ENCODE measurements around the gene BBX. TPM values are rescaled to one million over a fixed set of nuclear protein-coding genes. Genes with fewer than 3 reads are reported as not detected.
"Not testable (repeated sequence)": the region's sequence is repeated elsewhere in the genome, so short reads cannot be mapped to it uniquely, and the experiment has no call there.

Gene BBX
- total and polyA plus RNA-seq, 4 donors: 4.7 to 25.1 (median 20.5) TPM

DNA sequence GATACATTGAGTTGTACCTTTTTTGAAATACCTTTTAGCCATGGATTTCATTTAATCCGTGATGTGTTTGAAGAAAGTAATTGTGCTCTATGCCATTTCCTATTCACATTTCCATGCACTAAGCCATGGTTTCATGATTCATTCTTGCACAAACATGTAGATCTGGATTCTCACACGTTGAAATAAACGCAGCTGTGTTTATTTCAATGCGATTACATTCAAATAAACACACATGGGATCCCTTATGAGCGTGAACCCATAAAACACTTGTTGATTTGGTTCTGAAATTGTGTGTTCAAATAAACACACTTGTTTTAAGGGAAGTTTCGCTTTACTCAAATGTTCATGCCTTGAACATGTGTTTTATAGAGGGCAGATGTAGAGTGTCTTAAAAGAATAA lies 39.2 kb downstream of the BBX start:
- Histone ChIP-seq H3K4me3 (ENCODE audit: low read depth in 1 of 3, low read length in 3 of 3) (no peak overlapping the region), H3K27ac (ENCODE audit: low read depth in 1 of 2, low read length in 2 of 2) (no peak overlapping the region), H3K9ac (ENCODE audit: low read depth in 1 of 2, low read length in 2 of 2) (no peak overlapping the region), H3K36me3 (ENCODE audit: control insufficient read depth in 4 of 4, insufficient read depth in 3 of 4, low read depth in 1 of 4, low read length in 3 of 4) (no peaks in the 10 kb centered on the region), H3K27me3 (ENCODE audit: control insufficient read depth in 4 of 4, insufficient read depth in 4 of 4, low read length in 3 of 4) (no peaks in the 10 kb centered on the region), H3K9me3 (ENCODE audit: control insufficient read depth in 4 of 4, low read length in 3 of 4) (no peaks in the 10 kb centered on the region), H3K4me1 (ENCODE audit: control insufficient read depth in 4 of 4, insufficient read depth in 4 of 4, low read length in 3 of 4) (no peaks in the 10 kb centered on the region)
- TF ChIP-seq, protein P1, sequence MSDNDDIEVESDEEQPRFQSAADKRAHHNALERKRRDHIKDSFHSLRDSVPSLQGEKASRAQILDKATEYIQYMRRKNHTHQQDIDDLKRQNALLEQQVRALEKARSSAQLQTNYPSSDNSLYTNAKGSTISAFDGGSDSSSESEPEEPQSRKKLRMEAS (IDR thresholded peaks at IDR 0.05): no peak
- TF ChIP-seq NR2F2 (IDR thresholded peaks at IDR 0.05): no peak
- TF ChIP-seq HNF4A (conservative IDR thresholded peaks at IDR 0.05): no peak
- TF ChIP-seq SP1 (IDR thresholded peaks at IDR 0.05): no peak
- no peak for TF ChIP-seq REST (IDR thresholded peaks at IDR 0.05)
- TF ChIP-seq RXRA (IDR thresholded peaks at IDR 0.05): no peak
- no peak for TF ChIP-seq FOXA1 (IDR thresholded peaks at IDR 0.05)
- TF ChIP-seq YY1 (IDR thresholded peaks at IDR 0.05): no peak
- no peak for TF ChIP-seq FOXA2 (IDR thresholded peaks at IDR 0.05)
- TF ChIP-seq, protein P2, sequence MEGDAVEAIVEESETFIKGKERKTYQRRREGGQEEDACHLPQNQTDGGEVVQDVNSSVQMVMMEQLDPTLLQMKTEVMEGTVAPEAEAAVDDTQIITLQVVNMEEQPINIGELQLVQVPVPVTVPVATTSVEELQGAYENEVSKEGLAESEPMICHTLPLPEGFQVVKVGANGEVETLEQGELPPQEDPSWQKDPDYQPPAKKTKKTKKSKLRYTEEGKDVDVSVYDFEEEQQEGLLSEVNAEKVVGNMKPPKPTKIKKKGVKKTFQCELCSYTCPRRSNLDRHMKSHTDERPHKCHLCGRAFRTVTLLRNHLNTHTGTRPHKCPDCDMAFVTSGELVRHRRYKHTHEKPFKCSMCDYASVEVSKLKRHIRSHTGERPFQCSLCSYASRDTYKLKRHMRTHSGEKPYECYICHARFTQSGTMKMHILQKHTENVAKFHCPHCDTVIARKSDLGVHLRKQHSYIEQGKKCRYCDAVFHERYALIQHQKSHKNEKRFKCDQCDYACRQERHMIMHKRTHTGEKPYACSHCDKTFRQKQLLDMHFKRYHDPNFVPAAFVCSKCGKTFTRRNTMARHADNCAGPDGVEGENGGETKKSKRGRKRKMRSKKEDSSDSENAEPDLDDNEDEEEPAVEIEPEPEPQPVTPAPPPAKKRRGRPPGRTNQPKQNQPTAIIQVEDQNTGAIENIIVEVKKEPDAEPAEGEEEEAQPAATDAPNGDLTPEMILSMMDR (IDR thresholded peaks at IDR 0.05; ENCODE audit: low read depth, low read length, missing input control): no peak
- TF ChIP-seq RAD21 (IDR thresholded peaks at IDR 0.05): no peak
- TF ChIP-seq ZBTB33 (IDR thresholded peaks at IDR 0.05): no peak
- no peak for TF ChIP-seq TAF1 (conservative IDR thresholded peaks at IDR 0.05)
- TF ChIP-seq, protein P3, sequence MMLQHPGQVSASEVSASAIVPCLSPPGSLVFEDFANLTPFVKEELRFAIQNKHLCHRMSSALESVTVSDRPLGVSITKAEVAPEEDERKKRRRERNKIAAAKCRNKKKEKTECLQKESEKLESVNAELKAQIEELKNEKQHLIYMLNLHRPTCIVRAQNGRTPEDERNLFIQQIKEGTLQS (IDR thresholded peaks at IDR 0.05): no peak
- TF ChIP-seq EGR1 (IDR thresholded peaks at IDR 0.05; ENCODE audit: low read depth in 2 of 2): no peak
- no peak for DNase-seq (ENCODE audit: low spot score)
- WGBS: 91% methylated on average over 6 of the region's 6 CpGs

- H3K27ac ChIP-seq (ENCODE audit: low read depth in 1 of 2, low read length in 2 of 2): no peak overlapping the region
- TF ChIP-seq EGR1 (IDR thresholded peaks at IDR 0.05; ENCODE audit: low read depth in 2 of 2) (no peak), FOXA1 (IDR thresholded peaks at IDR 0.05) (no peak), TAF1 (conservative IDR thresholded peaks at IDR 0.05) (no peak), ZBTB33 (IDR thresholded peaks at IDR 0.05) (no peak)
- TF ChIP-seq, protein P1 (IDR thresholded peaks at IDR 0.05): no peak
- H3K27me3 ChIP-seq (ENCODE audit: control insufficient read depth in 4 of 4, insufficient read depth in 4 of 4, low read length in 3 of 4): no peaks in the 10 kb centered on the region
- no peaks in the 10 kb centered on the region for H3K4me1 ChIP-seq (ENCODE audit: control insufficient read depth in 4 of 4, insufficient read depth in 4 of 4, low read length in 3 of 4)
- H3K4me3 ChIP-seq (ENCODE audit: low read depth in 1 of 3, low read length in 3 of 3): no peak overlapping the region
- WGBS: 84% methylated on average over 3 of the region's 3 CpGs
- H3K36me3 ChIP-seq (ENCODE audit: control insufficient read depth in 4 of 4, insufficient read depth in 3 of 4, low read depth in 1 of 4, low read length in 3 of 4): no peaks in the 10 kb centered on the region
- DNase-seq (ENCODE audit: low spot score): no peak
- no peak overlapping the region for H3K9ac ChIP-seq (ENCODE audit: low read depth in 1 of 2, low read length in 2 of 2)
- H3K9me3 ChIP-seq (ENCODE audit: control insufficient read depth in 4 of 4, low read length in 3 of 4): no peaks in the 10 kb centered on the region
Observed at GRCh38 chr3:107562969-107563529, 40.3 kb downstream of the BBX start.

DNA sequence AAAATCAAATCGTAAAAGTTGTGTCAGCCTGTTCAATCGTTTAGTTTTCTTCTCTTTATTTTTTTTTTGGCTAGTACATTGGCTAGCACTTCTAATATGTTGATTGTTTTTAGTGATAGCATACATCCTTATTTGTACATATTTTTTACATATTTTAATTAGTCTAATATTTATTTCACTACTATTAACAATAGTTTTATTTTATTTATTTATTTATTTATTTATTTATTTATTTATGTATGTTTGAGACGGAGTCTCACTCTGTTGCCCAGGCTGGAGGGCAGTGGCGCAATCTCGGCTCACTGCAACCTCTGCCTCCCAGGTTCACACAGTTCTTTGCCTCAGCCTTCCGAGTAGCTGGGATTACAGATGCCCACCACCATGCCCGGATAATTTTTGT lies 42.5 kb downstream of the BBX start:
- H3K9ac ChIP-seq (ENCODE audit: low read depth in 1 of 2, low read length in 2 of 2); H3K27me3 ChIP-seq (ENCODE audit: control insufficient read depth in 4 of 4, insufficient read depth in 4 of 4, low read length in 3 of 4); H3K9me3 ChIP-seq (ENCODE audit: control insufficient read depth in 4 of 4, low read length in 3 of 4); H3K36me3 ChIP-seq (ENCODE audit: control insufficient read depth in 4 of 4, insufficient read depth in 3 of 4, low read depth in 1 of 4, low read length in 3 of 4); DNase-seq (ENCODE audit: low spot score); H3K4me3 ChIP-seq (ENCODE audit: low read depth in 1 of 3, low read length in 3 of 3); H3K4me1 ChIP-seq (ENCODE audit: control insufficient read depth in 4 of 4, insufficient read depth in 4 of 4, low read length in 3 of 4); H3K27ac ChIP-seq (ENCODE audit: low read depth in 1 of 2, low read length in 2 of 2): not testable (repeated sequence)
- 95% methylated on average over 7 of the region's 7 CpGs for WGBS
